ENCODE results near the gene C5orf46.
A peak's percentile ranks its signal among the peaks of the same experiment; 100 is the strongest.

DNA sequence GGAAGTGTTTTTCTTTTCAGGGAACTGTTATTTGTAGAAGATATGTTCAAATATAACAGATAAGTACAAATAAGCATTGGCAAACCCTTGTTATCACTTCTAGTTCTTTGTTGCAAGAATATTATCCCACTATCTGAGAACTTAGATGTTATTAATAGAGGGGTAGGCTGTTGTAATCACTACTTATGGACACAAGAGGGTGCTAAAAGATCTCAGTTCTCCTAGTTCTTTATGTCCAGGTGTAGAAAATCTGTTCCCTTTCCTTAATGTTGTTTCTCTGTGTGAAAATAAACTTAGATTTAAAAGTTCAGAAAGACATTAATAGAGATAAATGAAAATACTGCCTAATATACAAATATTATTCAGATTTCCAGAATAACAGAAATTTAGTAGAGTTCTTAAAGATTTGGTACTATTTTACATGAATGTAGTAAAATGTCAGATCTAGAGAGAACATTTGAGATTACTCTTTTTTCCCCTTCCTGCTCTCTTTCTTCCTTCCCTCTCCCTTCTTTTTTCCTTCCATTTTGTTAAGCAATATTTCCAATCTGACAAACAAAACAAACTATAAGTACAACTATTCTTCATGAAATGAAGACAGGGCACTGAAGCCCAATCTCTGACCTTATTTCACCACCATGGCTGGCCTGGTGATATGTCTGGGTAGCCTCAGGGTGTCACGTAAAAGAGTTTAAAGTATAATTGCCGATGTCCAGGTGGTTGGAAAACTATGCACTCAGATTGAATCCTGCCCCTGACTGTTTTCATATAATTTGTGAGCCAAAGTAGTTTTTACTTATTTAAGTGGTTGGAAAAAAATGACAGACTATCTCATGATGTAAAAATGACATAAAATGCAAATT, 43.6 kb upstream of the C5orf46 start:
- TF ChIP-seq, protein P1, sequence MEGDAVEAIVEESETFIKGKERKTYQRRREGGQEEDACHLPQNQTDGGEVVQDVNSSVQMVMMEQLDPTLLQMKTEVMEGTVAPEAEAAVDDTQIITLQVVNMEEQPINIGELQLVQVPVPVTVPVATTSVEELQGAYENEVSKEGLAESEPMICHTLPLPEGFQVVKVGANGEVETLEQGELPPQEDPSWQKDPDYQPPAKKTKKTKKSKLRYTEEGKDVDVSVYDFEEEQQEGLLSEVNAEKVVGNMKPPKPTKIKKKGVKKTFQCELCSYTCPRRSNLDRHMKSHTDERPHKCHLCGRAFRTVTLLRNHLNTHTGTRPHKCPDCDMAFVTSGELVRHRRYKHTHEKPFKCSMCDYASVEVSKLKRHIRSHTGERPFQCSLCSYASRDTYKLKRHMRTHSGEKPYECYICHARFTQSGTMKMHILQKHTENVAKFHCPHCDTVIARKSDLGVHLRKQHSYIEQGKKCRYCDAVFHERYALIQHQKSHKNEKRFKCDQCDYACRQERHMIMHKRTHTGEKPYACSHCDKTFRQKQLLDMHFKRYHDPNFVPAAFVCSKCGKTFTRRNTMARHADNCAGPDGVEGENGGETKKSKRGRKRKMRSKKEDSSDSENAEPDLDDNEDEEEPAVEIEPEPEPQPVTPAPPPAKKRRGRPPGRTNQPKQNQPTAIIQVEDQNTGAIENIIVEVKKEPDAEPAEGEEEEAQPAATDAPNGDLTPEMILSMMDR (IDR thresholded peaks at IDR 0.05; ENCODE audit: low read depth, low read length, missing input control) = peak; percentile 83
- no peak for TF ChIP-seq EGR1 (IDR thresholded peaks at IDR 0.05; ENCODE audit: low read depth in 2 of 2)
- TF ChIP-seq GABPA (IDR thresholded peaks at IDR 0.05 in 1 of 2, conservative IDR thresholded peaks at IDR 0.05 in 1 of 2) = no peak
- TF ChIP-seq, protein P2, sequence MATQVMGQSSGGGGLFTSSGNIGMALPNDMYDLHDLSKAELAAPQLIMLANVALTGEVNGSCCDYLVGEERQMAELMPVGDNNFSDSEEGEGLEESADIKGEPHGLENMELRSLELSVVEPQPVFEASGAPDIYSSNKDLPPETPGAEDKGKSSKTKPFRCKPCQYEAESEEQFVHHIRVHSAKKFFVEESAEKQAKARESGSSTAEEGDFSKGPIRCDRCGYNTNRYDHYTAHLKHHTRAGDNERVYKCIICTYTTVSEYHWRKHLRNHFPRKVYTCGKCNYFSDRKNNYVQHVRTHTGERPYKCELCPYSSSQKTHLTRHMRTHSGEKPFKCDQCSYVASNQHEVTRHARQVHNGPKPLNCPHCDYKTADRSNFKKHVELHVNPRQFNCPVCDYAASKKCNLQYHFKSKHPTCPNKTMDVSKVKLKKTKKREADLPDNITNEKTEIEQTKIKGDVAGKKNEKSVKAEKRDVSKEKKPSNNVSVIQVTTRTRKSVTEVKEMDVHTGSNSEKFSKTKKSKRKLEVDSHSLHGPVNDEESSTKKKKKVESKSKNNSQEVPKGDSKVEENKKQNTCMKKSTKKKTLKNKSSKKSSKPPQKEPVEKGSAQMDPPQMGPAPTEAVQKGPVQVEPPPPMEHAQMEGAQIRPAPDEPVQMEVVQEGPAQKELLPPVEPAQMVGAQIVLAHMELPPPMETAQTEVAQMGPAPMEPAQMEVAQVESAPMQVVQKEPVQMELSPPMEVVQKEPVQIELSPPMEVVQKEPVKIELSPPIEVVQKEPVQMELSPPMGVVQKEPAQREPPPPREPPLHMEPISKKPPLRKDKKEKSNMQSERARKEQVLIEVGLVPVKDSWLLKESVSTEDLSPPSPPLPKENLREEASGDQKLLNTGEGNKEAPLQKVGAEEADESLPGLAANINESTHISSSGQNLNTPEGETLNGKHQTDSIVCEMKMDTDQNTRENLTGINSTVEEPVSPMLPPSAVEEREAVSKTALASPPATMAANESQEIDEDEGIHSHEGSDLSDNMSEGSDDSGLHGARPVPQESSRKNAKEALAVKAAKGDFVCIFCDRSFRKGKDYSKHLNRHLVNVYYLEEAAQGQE (IDR thresholded peaks at IDR 0.05) = no peak
- TF ChIP-seq TAF1 (conservative IDR thresholded peaks at IDR 0.05) = no peak
- TF ChIP-seq, protein P3, sequence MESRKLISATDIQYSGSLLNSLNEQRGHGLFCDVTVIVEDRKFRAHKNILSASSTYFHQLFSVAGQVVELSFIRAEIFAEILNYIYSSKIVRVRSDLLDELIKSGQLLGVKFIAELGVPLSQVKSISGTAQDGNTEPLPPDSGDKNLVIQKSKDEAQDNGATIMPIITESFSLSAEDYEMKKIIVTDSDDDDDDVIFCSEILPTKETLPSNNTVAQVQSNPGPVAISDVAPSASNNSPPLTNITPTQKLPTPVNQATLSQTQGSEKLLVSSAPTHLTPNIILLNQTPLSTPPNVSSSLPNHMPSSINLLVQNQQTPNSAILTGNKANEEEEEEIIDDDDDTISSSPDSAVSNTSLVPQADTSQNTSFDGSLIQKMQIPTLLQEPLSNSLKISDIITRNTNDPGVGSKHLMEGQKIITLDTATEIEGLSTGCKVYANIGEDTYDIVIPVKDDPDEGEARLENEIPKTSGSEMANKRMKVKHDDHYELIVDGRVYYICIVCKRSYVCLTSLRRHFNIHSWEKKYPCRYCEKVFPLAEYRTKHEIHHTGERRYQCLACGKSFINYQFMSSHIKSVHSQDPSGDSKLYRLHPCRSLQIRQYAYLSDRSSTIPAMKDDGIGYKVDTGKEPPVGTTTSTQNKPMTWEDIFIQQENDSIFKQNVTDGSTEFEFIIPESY (IDR thresholded peaks at IDR 0.05) = no peak
- TF ChIP-seq, protein P4, sequence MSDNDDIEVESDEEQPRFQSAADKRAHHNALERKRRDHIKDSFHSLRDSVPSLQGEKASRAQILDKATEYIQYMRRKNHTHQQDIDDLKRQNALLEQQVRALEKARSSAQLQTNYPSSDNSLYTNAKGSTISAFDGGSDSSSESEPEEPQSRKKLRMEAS (IDR thresholded peaks at IDR 0.05) = no peak
- TF ChIP-seq RAD21 (IDR thresholded peaks at IDR 0.05) = peak; percentile 91
- no peak for TF ChIP-seq SP1 (IDR thresholded peaks at IDR 0.05)

All from liver (tissue), 3 donors.